Measurements from ENCODE around the gene VPS45. TPM values are rescaled to one million over a fixed set of nuclear protein-coding genes. Genes with fewer than 3 reads are reported as not detected.

Gene VPS45
- polyA plus RNA-seq, 1 donor from 2014 or later: 174 TPM

GRCh38 chr1:150076066-150076465, 8.5 kb downstream of the VPS45 start:
- no peak overlapping the region for H3K4me3 ChIP-seq (ENCODE audit: low read length)
- no peak overlapping the region for H3K9ac ChIP-seq (ENCODE audit: low read length)
- no peaks in the 10 kb centered on the region for H3K9me3 ChIP-seq (ENCODE audit: low read length)
- H3K9me2 ChIP-seq (ENCODE audit: insufficient read depth, low read length): no peaks in the 10 kb centered on the region
- no peak overlapping the region for H3K27ac ChIP-seq (ENCODE audit: low read length)
- H3K36me3 ChIP-seq (ENCODE audit: insufficient read depth, low read length): no peaks in the 10 kb centered on the region
- H3K4me2 ChIP-seq (ENCODE audit: low read length): no peak overlapping the region
- TF ChIP-seq MXI1 (conservative IDR thresholded peaks at IDR 0.05; ENCODE audit: poor library complexity, severe bottlenecking) (no peak), RAD21 (conservative IDR thresholded peaks at IDR 0.05) (no peak)
- H3F3A ChIP-seq (ENCODE audit: insufficient read depth, low read length, poor library complexity, severe bottlenecking): no peaks in the 10 kb centered on the region
- H4K20me1 ChIP-seq (ENCODE audit: insufficient read depth): no peaks in the 10 kb centered on the region
- no peaks in the 10 kb centered on the region for H3K79me2 ChIP-seq (replicated peaks; ENCODE audit: insufficient read depth, low read length)
- H2AFZ ChIP-seq (ENCODE audit: low read depth, low read length): no peak overlapping the region
- no peaks in the 10 kb centered on the region for H3K27me3 ChIP-seq (ENCODE audit: insufficient read depth, low read depth, low read length)

DNA sequence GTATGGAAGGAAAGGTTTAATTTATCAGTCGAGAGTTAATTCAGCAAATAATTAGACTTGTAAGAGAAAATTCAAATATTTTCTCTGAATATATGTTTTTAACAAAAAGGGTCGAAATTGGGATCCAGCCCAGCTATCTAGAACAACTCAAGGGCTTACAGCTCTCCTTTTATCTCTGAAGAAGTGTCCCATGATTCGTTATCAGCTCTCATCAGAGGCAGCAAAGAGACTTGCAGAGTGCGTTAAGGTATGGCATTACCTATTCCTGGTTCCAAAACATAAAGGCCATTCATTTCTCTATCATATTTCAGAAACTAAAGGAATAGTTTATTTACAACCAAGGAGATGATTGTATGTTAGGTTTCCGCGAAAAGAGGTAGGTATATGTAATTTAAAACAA, 9.4 kb downstream of the VPS45 start:
- TF ChIP-seq TAF1 (IDR thresholded peaks at IDR 0.05; ENCODE audit: low read depth) (no peak), MXI1 (conservative IDR thresholded peaks at IDR 0.05; ENCODE audit: poor library complexity, severe bottlenecking) (no peak), REST (IDR thresholded peaks at IDR 0.05; ENCODE audit: borderline replicate concordance) (no peak), POLR2AphosphoS5 (IDR thresholded peaks at IDR 0.05) (no peak), EP300 (conservative IDR thresholded peaks at IDR 0.05; ENCODE audit: poor library complexity, severe bottlenecking) (no peak), EZH2 (IDR thresholded peaks at IDR 0.05; ENCODE audit: borderline replicate concordance, insufficient read depth, low read length, poor library complexity, severe bottlenecking) (no peak), RAD21 (conservative IDR thresholded peaks at IDR 0.05) (no peak), SMC3 (conservative IDR thresholded peaks at IDR 0.05; ENCODE audit: poor library complexity) (no peak)
- TF ChIP-seq, protein P1, sequence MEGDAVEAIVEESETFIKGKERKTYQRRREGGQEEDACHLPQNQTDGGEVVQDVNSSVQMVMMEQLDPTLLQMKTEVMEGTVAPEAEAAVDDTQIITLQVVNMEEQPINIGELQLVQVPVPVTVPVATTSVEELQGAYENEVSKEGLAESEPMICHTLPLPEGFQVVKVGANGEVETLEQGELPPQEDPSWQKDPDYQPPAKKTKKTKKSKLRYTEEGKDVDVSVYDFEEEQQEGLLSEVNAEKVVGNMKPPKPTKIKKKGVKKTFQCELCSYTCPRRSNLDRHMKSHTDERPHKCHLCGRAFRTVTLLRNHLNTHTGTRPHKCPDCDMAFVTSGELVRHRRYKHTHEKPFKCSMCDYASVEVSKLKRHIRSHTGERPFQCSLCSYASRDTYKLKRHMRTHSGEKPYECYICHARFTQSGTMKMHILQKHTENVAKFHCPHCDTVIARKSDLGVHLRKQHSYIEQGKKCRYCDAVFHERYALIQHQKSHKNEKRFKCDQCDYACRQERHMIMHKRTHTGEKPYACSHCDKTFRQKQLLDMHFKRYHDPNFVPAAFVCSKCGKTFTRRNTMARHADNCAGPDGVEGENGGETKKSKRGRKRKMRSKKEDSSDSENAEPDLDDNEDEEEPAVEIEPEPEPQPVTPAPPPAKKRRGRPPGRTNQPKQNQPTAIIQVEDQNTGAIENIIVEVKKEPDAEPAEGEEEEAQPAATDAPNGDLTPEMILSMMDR (IDR thresholded peaks at IDR 0.05; ENCODE audit: poor library complexity, severe bottlenecking): no peak
- Histone ChIP-seq H3K4me3 (ENCODE audit: low read length) (no peak overlapping the region), H3K27me3 (ENCODE audit: insufficient read depth, low read depth, low read length) (no peaks in the 10 kb centered on the region), H3K27ac (ENCODE audit: low read length) (no peak overlapping the region), H3F3A (ENCODE audit: insufficient read depth, low read length, poor library complexity, severe bottlenecking) (no peaks in the 10 kb centered on the region), H3K4me2 (ENCODE audit: low read length) (no peak overlapping the region), H4K20me1 (ENCODE audit: insufficient read depth) (no peaks in the 10 kb centered on the region), H3K9ac (ENCODE audit: low read length) (no peak overlapping the region), H3K9me3 (ENCODE audit: low read length) (no peaks in the 10 kb centered on the region), H3K36me3 (ENCODE audit: insufficient read depth, low read length) (no peaks in the 10 kb centered on the region), H3K79me2 (replicated peaks; ENCODE audit: insufficient read depth, low read length) (no peaks in the 10 kb centered on the region), H3K9me2 (ENCODE audit: insufficient read depth, low read length) (no peaks in the 10 kb centered on the region), H2AFZ (ENCODE audit: low read depth, low read length) (no peak overlapping the region)

DNA sequence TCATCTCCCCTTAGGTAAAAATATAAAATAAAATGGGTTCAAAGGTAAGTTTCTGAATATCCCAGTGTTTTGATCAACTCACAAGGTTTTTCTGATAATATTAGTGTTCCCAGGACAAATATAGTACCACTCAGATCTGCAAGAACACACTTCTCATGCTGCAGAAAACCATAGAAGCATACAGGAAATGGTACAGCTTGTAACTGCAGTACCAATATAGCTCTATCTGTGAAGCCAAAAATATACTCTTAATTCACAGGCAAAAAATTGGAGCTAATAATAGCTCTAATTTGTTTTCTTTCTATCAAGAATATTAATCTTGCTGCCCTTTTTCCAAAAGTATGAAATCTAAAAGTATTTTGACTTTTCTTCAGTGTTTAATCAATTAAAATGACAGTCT, 13.2 kb downstream of the VPS45 start:
- Histone ChIP-seq H3K4me3 (ENCODE audit: low read length) (no peak overlapping the region), H3F3A (ENCODE audit: insufficient read depth, low read length, poor library complexity, severe bottlenecking) (no peaks in the 10 kb centered on the region), H3K4me2 (ENCODE audit: low read length) (no peak overlapping the region), H4K20me1 (ENCODE audit: insufficient read depth) (no peaks in the 10 kb centered on the region), H3K9ac (ENCODE audit: low read length) (no peak overlapping the region), H3K9me3 (ENCODE audit: low read length) (no peaks in the 10 kb centered on the region), H3K36me3 (ENCODE audit: insufficient read depth, low read length) (no peaks in the 10 kb centered on the region), H3K79me2 (replicated peaks; ENCODE audit: insufficient read depth, low read length) (no peaks in the 10 kb centered on the region), H3K27me3 (ENCODE audit: insufficient read depth, low read depth, low read length) (no peaks in the 10 kb centered on the region), H3K27ac (ENCODE audit: low read length) (no peak overlapping the region), H3K9me2 (ENCODE audit: insufficient read depth, low read length) (no peaks in the 10 kb centered on the region), H2AFZ (ENCODE audit: low read depth, low read length) (no peak overlapping the region)
- no peak for TF ChIP-seq SMC3 (conservative IDR thresholded peaks at IDR 0.05; ENCODE audit: poor library complexity)
- TF ChIP-seq POLR2AphosphoS5 (IDR thresholded peaks at IDR 0.05): no peak
- no peak for TF ChIP-seq MXI1 (conservative IDR thresholded peaks at IDR 0.05; ENCODE audit: poor library complexity, severe bottlenecking)
- TF ChIP-seq TAF1 (IDR thresholded peaks at IDR 0.05; ENCODE audit: low read depth): no peak
- no peak for TF ChIP-seq REST (IDR thresholded peaks at IDR 0.05; ENCODE audit: borderline replicate concordance)
- no peak for TF ChIP-seq RAD21 (conservative IDR thresholded peaks at IDR 0.05)
- TF ChIP-seq, protein P1 (IDR thresholded peaks at IDR 0.05; ENCODE audit: poor library complexity, severe bottlenecking): no peak
- no peak for TF ChIP-seq EP300 (conservative IDR thresholded peaks at IDR 0.05; ENCODE audit: poor library complexity, severe bottlenecking)
- no peak for TF ChIP-seq EZH2 (IDR thresholded peaks at IDR 0.05; ENCODE audit: borderline replicate concordance, insufficient read depth, low read length, poor library complexity, severe bottlenecking)

Measured in neural cell (in vitro differentiated cells).